Ishikawa (cell line): Measurements from ENCODE around the gene LRRC71.

Experiments used
- CREB1 ChIP-seq: IDR thresholded peaks from 2 replicates; pipeline ENCODE4 v1.6.1; 2012; ENCODE audit warnings: low read depth
- EP300 ChIP-seq: IDR thresholded peaks from 2 replicates; pipeline ENCODE4 v1.6.1; 2012; ENCODE audit warnings: borderline replicate concordance
- TAF1 ChIP-seq: IDR thresholded peaks from 2 replicates; pipeline ENCODE4 v1.6.1; 2012; ENCODE audit warnings: low read depth, mild to moderate bottlenecking
- YY1 ChIP-seq: IDR thresholded peaks from 2 replicates; pipeline ENCODE4 v1.6.1; 2012; ENCODE audit warnings: low read depth

DNA sequence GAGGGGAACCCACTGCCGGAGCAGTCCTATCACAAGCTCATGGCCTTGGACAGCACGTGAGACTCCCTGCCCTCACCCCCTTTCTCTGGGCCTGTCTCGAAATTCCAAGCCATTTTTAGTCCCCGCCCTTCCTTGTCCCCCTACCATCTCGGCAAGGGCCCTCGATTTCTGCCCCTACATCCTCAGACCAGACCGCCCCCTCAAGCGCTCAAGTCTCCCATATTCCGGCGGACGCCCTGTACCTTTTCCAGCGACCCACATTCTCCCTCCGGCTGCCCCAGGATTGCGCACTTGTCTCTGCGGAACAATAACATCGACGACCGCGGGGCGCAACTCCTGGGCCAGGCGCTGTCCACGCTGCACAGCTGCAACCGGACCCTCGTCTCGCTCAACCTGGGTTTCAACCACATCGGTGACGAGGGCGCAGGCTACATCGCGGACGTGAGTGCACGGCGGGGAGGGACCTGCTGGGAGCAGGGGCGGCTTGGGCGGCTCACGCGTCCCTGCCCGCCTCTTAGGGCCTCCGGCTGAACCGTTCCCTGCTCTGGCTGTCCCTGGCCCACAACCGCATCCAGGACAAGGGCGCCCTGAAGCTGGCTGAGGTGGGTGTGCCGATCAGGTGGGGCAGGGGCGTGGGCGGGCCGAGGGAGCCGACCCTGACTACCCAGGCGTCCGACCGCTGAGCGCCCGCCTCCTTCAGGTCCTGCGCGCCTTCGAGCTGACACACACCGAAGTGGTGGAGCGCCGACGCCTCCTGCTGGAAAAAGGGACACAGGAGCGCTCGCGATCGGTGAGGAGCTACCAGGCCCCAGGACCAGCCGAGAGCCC lies 7.0 kb downstream of the LRRC71 start:
- no peak for TF ChIP-seq YY1
- no peak for TF ChIP-seq TAF1
- no peak for TF ChIP-seq CREB1
- TF ChIP-seq EP300, result no peak
